WI38 (cell line): ENCODE data around the gene DKC1.

Source experiments
- H3K4me3 ChIP-seq: 2 replicates; pipeline ENCODE4 v1.5.1; 2011; ENCODE audit warnings: low read depth, mild to moderate bottlenecking, control low read depth, low read length
- TF ChIP-seq, protein P1 (sequence below): IDR thresholded peaks from 2 replicates; pipeline ENCODE4 v1.5.1; 2012; ENCODE audit warnings: low read depth, mild to moderate bottlenecking, control low read depth, low read length

The DKC1 gene

GRCh38 chrX:154731184-154731583, 31.5 kb upstream of the DKC1 start:
- no peak overlapping the region for H3K4me3 ChIP-seq
- TF ChIP-seq, protein P1, sequence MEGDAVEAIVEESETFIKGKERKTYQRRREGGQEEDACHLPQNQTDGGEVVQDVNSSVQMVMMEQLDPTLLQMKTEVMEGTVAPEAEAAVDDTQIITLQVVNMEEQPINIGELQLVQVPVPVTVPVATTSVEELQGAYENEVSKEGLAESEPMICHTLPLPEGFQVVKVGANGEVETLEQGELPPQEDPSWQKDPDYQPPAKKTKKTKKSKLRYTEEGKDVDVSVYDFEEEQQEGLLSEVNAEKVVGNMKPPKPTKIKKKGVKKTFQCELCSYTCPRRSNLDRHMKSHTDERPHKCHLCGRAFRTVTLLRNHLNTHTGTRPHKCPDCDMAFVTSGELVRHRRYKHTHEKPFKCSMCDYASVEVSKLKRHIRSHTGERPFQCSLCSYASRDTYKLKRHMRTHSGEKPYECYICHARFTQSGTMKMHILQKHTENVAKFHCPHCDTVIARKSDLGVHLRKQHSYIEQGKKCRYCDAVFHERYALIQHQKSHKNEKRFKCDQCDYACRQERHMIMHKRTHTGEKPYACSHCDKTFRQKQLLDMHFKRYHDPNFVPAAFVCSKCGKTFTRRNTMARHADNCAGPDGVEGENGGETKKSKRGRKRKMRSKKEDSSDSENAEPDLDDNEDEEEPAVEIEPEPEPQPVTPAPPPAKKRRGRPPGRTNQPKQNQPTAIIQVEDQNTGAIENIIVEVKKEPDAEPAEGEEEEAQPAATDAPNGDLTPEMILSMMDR: no peak

- TF ChIP-seq, protein P1: no peak
These were observed 30.8 kb upstream of the DKC1 start for GRCh38 chrX:154731881-154732280.

GRCh38 chrX:154732421-154733065, 30.1 kb upstream of the DKC1 start:
- TF ChIP-seq, protein P1: no peak
- H3K4me3 ChIP-seq: no peak overlapping the region

More at GRCh38 chrX:154731881-154732280, 30.8 kb upstream of the DKC1 start:
- H3K4me3 ChIP-seq: no peak overlapping the region

- no peak overlapping the region for H3K4me3 ChIP-seq
- TF ChIP-seq, protein P1: no peak
These were observed 29.6 kb upstream of the DKC1 start for GRCh38 chrX:154733066-154733425.

GRCh38 chrX:154734061-154734781, 28.4 kb upstream of the DKC1 start:
- H3K4me3 ChIP-seq: no peak overlapping the region
- TF ChIP-seq, protein P1: no peak

DNA sequence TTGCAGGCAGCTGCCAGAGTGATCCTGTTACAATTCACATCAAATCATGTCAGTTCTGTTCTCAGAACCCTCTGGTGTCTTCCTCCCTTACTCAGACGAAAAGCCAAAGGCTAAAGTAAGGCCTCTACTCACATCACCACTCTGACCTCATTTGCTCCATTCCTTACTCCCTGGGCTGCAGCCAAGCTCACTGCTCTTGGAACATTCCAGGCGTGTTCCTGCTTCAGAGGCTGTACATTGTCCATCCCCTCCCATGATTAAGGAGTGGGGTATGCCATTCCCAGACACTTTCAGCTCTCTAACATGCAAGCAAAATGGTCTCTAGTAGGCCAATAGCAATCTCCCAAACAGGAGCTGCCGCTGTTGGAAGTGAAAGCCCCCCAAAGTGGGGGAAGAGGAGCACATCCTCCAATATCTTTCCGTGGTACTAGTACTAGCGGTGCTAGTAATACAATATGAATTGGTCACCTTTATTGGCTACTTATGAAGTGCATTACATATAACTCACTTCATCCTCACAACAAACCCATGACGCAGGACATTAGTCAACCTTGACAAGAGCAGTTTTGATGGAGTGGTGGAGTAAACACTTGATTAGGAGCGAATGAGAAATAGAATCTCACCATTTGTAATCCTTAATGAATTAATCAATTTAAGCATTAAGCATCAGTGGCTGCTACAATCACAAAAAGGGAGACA, 26.8 kb upstream of the DKC1 start:
- no peak overlapping the region for H3K4me3 ChIP-seq
- TF ChIP-seq, protein P1: no peak

DNA sequence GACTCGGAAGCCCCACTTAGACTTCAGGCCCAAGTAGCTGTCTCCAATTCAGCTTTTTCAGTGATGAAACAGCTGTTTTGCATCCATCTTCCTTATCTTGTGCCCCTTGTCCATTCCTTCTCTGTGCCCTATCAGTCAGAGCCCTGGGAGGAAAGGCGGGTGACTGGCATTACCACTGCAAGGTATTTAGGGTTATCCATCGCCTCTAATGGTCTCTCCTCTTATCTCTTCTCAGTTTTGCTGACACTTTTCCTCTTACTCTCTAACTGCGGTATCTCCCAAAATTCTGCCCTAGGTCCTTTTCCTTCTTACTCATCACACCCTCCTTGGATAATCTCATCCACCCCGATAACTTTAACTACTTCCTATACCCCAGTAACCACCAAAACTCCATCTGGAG, 25.5 kb upstream of the DKC1 start:
- TF ChIP-seq, protein P1: no peak
- no peak overlapping the region for H3K4me3 ChIP-seq
